ENCODE measurements around the gene CREB3L1.

The CREB3L1 gene

DNA sequence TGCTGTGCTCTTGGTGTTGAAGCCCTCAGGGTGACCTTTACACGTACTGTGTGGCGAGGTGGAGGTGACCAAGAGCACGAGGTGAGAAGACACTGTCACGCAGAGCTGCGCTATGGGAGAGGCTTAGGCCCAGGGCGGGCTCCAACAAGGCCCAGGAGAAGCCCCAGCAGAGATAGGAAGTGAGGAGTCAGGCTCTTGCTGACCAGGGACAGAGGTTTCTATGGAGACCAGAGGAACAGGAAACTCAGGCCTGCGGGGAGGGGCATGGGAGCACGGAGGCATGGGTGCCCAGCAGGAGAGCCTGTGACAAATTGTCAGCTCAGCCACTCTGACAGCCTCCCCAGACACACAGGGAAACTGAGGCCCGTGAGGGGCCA, 85.6 kb downstream of the CREB3L1 start:
- no peak overlapping the region for H3K4me3 ChIP-seq (ENCODE audit: low read length)
- TF ChIP-seq, protein P1, sequence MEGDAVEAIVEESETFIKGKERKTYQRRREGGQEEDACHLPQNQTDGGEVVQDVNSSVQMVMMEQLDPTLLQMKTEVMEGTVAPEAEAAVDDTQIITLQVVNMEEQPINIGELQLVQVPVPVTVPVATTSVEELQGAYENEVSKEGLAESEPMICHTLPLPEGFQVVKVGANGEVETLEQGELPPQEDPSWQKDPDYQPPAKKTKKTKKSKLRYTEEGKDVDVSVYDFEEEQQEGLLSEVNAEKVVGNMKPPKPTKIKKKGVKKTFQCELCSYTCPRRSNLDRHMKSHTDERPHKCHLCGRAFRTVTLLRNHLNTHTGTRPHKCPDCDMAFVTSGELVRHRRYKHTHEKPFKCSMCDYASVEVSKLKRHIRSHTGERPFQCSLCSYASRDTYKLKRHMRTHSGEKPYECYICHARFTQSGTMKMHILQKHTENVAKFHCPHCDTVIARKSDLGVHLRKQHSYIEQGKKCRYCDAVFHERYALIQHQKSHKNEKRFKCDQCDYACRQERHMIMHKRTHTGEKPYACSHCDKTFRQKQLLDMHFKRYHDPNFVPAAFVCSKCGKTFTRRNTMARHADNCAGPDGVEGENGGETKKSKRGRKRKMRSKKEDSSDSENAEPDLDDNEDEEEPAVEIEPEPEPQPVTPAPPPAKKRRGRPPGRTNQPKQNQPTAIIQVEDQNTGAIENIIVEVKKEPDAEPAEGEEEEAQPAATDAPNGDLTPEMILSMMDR (IDR thresholded peaks at IDR 0.05; ENCODE audit: insufficient read depth, low read depth, low read length, missing control alignments), result no peak
- DNase-seq (ENCODE audit: low read depth), result peak; percentile 59

DNA sequence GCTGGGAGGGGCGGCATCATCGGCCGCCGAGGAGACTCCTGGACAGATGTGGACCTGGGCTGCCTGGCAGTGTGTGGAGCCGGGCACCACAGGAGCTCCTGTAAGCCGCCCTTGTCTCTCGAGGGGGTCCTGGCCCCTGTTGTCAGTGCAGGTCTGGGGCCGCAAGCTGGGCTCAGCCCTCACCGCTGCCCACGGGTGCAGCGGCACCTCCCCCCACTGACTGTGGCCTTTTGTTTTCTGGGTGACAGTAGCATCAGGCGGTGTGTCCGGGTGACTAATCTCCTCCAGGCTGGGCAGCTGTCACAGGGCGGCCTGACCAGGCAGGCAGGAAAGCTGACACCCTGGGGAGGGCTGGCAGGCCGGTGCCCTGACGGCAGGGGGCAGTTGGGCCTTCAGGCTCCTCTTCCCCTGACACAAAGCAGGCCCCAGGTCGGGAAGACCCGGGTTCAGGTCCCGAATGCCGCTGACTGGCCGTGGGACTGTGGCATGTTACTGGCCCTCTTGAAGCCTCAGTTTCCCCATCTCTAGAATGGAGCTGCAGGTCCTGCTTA, 86.1 kb downstream of the CREB3L1 start:
- no peak overlapping the region for H3K4me3 ChIP-seq (ENCODE audit: low read length)
- TF ChIP-seq, protein P1 (IDR thresholded peaks at IDR 0.05; ENCODE audit: insufficient read depth, low read depth, low read length, missing control alignments), result no peak
- peak; percentile 79 for DNase-seq (ENCODE audit: low read depth)

DNA sequence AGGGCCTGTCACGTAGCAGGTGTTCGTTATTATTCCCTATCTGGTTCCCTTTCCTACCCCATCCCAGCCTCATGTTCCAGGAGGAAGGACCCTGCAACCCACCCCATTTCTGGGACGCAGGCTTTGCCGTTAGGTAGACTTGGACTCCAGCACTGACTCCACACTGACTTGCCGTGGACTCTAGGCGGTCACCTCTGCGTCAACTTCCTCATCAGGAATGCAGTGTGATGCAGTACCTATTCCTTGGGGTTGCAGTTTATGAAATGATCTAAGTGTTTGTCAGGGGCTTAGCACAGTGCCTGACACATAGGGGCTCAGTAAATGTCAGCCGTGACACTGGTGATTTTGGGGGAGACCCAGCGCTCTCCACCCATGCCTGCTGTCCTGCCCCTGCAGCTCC, 86.6 kb downstream of the CREB3L1 start:
- TF ChIP-seq, protein P1 (IDR thresholded peaks at IDR 0.05; ENCODE audit: insufficient read depth, low read depth, low read length, missing control alignments), result no peak
- no peak overlapping the region for H3K4me3 ChIP-seq (ENCODE audit: low read length)
- peak; percentile 36 for DNase-seq (ENCODE audit: low read depth)

DNA sequence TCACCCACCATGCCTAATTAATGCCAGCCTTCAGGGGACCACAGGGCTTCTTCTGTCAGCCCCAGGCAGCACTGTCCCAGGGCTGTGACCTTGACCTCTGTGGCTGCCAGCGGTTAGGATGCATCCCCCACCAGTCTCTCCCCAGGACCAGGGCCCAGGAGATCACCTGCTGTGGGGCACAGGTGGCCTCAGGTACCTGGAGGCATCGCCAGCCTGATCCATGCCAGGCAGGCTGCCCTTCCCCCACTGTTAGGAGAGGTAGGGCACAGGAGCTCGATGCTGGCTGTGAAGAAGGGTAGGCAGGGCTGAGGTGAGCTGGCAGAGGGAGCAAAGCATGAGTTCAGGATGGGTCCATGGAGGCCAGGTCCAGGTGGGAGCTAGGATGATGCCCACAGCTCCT, 87.3 kb downstream of the CREB3L1 start:
- TF ChIP-seq, protein P1 (IDR thresholded peaks at IDR 0.05; ENCODE audit: insufficient read depth, low read depth, low read length, missing control alignments), result no peak
- DNase-seq (ENCODE audit: low read depth), result no peak
- H3K4me3 ChIP-seq (ENCODE audit: low read length), result no peak overlapping the region

DNA sequence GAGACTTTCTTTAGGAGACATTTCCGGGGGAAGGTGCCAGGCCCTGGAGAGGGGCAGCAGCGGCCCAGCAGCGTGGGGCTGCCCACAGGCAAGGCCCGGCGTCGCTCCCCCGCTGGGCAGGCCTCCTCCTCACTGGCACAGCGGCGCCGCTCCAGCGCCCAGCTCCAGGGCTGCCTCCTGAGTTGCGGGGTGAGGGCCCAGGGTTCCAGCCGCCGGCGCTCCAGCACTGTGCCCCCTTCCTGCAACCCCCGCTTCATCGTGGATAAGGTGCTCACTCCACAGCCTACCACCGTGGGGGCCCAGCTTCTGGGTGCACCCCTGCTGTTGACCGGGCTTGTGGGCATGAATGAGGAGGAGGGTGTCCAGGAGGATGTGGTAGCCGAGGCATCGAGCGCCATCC, 88.8 kb downstream of the CREB3L1 start:
- DNase-seq (ENCODE audit: low read depth), result no peak
- no peak overlapping the region for H3K4me3 ChIP-seq (ENCODE audit: low read length)
- TF ChIP-seq, protein P1 (IDR thresholded peaks at IDR 0.05; ENCODE audit: insufficient read depth, low read depth, low read length, missing control alignments), result no peak

DNA sequence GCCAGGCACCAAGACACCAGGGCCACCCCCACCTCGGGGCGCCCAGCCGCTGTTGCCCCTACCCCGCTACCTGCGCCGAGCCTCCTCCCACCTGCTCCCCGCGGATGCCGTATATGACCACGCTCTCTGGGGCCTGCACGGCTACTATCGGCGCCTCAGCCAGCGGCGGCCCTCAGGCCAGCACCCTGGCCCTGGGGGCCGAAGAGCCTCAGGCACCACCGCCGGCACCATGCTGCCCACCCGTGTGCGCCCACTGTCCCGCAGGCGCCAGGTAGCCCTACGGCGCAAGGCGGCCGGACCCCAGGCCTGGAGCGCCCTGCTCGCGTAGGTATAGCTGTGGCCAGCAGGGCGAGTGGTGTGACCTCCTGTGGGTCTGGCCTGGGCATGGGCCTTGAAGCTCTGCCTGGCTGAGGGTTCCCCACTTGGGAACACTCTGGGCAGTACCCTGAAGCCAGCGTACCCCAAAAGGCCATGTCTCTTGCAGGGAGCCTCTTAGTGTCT, 89.2 kb downstream of the CREB3L1 start:
- TF ChIP-seq, protein P1 (IDR thresholded peaks at IDR 0.05; ENCODE audit: insufficient read depth, low read depth, low read length, missing control alignments), result no peak

DNA sequence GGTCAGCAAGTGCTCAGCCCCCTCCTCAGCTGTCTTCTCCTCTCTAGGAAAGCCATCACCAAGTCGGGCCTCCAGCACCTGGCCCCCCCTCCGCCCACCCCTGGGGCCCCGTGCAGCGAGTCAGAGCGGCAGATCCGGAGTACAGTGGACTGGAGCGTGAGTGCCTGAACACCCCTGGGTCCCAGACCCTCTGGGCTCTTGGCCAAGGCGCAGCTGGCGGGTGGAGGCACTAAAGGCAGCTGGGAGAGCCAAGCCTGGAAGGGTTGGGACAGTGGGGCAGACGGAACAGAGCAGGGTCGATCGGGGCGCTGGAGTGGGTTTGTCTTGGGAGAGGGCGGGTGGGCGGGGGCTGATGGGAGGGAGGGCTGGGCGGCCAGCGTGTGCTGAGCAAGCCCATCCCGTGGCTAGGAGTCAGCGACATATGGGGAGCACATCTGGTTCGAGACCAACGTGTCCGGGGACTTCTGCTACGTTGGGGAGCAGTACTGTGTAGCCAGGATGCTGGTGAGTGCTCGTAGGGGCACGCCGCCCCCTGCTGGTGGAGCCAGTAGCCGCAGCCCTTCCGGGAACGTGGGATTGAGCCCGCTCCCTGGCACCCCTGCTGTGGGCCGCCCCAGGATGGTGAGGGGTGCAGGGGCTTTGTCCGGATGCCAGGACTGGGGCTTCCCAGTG, 89.9 kb downstream of the CREB3L1 start:
- TF ChIP-seq, protein P1 (IDR thresholded peaks at IDR 0.05; ENCODE audit: insufficient read depth, low read depth, low read length, missing control alignments), result peak; percentile 76
- peak; percentile 50 for DNase-seq (ENCODE audit: low read depth)
- no peak overlapping the region for H3K4me3 ChIP-seq (ENCODE audit: low read length)

More for the DNA sequence above, 89.2 kb downstream of the CREB3L1 start:
- DNase-seq (ENCODE audit: low read depth), result no peak
- H3K4me3 ChIP-seq (ENCODE audit: low read length), result no peak overlapping the region

Measured in epithelial cell of esophagus (primary cell).